K562 (cell line): Measurements from ENCODE around the gene PIMREG.

ENCODE experiments used
- CREM ChIP-seq: IDR thresholded peaks from 2 replicates; pipeline ENCODE4 v1.6.1; 2014; ENCODE audit warnings: antibody characterized with exemption, low read depth
- JUND ChIP-seq, 2 experiments: IDR thresholded peaks; 2 replicates in 1 of 2; 3 replicates in 1 of 2; pipeline ENCODE4 v1.6.1; 2011; ENCODE audit warnings: borderline replicate concordance in 2 of 2, low read depth in 2 of 2, low read length in 2 of 2, improper control_type of control experiment in 1 of 2, missing biosample characterization in 1 of 2, missing genetic modification characterization in 1 of 2, missing genetic modification reagents in 1 of 2
- RBBP5 ChIP-seq: fragments of 200-600 bp; sonication (generic); IDR thresholded peaks from 2 replicates; pipeline ENCODE4 v1.6.1; 2012; ENCODE audit warnings: borderline replicate concordance, mild to moderate bottlenecking, low read length, control low read depth, inconsistent platforms; ENCODE audit not compliant: insufficient read depth, poor library complexity, severe bottlenecking
- SMAD1 ChIP-seq: fragments of 150-350 bp; IDR thresholded peaks from 2 replicates; pipeline ENCODE4 v1.6.1; 2014; ENCODE audit warnings: low read length, low read depth; ENCODE audit not compliant: partially characterized antibody
- TF ChIP-seq, protein P1 (sequence below): sonication (generic); formaldehyde crosslinking; IDR thresholded peaks from 2 replicates; pipeline ENCODE4 v1.8.0; 2022; ENCODE audit warnings: mild to moderate bottlenecking, missing genetic modification reagents
- TF ChIP-seq, protein P2 (sequence below): fragments of 250-450 bp; sonication (Bioruptor Pico); IDR thresholded peaks from 2 replicates; pipeline ENCODE4 v1.5.0; 2020; ENCODE audit warnings: mild to moderate bottlenecking, borderline replicate concordance

DNA sequence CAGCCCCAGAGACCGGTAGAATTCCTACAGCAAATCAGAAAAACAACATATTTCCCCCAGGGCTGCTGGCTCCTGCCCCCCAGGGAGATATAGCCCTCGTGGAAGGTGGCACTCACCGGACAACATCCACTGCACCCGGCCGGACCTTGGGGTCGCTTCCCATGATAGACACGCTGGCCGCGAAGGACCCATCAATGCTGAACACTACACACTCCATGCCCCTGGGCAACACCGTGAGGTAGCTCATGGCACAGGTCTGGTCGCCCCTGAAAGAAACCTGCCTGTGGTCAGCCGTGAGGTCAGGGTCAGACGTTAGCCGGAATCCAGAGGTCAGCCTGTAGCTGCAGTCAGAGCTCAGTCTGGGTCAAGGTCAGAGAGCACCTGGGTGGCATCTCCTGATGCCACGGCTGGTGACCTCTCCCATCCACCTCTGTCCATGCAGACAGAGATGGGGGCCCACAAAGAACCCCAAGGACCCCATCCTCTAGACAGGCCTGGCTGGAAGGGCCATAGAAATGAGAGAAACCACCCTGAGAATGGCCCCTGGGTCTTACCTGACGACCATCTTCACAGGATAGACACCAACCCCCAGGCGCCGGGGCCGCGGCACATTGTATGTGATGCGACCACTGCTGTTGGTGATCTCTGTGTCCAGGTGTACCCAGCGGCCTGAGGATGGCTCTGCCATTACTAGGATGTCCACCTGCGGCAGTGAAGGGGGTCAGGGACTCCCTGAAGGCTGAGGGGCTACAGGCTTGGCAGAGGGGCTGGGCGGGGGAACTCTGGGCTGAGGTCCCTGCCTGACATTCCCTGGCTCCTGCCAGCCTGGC, 19.6 kb downstream of the PIMREG start:
- no peak for TF ChIP-seq SMAD1
- TF ChIP-seq CREM: no peak
- TF ChIP-seq JUND (IDR thresholded peaks at IDR 0.05; ENCODE audit: borderline replicate concordance, low read depth, low read length): no peak
- TF ChIP-seq JUND (tag; IDR thresholded peaks at IDR 0.05; ENCODE audit: borderline replicate concordance, low read depth, low read length): no peak
- TF ChIP-seq, protein P1, sequence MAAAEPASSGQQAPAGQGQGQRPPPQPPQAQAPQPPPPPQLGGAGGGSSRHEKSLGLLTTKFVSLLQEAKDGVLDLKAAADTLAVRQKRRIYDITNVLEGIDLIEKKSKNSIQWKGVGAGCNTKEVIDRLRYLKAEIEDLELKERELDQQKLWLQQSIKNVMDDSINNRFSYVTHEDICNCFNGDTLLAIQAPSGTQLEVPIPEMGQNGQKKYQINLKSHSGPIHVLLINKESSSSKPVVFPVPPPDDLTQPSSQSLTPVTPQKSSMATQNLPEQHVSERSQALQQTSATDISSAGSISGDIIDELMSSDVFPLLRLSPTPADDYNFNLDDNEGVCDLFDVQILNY (CRISPR knock-in tag): no peak
- TF ChIP-seq, protein P2, sequence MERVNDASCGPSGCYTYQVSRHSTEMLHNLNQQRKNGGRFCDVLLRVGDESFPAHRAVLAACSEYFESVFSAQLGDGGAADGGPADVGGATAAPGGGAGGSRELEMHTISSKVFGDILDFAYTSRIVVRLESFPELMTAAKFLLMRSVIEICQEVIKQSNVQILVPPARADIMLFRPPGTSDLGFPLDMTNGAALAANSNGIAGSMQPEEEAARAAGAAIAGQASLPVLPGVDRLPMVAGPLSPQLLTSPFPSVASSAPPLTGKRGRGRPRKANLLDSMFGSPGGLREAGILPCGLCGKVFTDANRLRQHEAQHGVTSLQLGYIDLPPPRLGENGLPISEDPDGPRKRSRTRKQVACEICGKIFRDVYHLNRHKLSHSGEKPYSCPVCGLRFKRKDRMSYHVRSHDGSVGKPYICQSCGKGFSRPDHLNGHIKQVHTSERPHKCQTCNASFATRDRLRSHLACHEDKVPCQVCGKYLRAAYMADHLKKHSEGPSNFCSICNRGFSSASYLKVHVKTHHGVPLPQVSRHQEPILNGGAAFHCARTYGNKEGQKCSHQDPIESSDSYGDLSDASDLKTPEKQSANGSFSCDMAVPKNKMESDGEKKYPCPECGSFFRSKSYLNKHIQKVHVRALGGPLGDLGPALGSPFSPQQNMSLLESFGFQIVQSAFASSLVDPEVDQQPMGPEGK (CRISPR knock-in tag): no peak
- no peak for TF ChIP-seq RBBP5
